ENCODE measurements around the gene FAM20C. TPM values are rescaled to one million over a fixed set of nuclear protein-coding genes. Genes with fewer than 3 reads are reported as not detected.
"Not testable (repeated sequence)": the region's sequence is repeated elsewhere in the genome, so short reads cannot be mapped to it uniquely, and the experiment has no call there.

The FAM20C gene
- total RNA-seq, 4 donors from 2014 or later = 15.8 to 20.4 (median 18.7) TPM

DNA sequence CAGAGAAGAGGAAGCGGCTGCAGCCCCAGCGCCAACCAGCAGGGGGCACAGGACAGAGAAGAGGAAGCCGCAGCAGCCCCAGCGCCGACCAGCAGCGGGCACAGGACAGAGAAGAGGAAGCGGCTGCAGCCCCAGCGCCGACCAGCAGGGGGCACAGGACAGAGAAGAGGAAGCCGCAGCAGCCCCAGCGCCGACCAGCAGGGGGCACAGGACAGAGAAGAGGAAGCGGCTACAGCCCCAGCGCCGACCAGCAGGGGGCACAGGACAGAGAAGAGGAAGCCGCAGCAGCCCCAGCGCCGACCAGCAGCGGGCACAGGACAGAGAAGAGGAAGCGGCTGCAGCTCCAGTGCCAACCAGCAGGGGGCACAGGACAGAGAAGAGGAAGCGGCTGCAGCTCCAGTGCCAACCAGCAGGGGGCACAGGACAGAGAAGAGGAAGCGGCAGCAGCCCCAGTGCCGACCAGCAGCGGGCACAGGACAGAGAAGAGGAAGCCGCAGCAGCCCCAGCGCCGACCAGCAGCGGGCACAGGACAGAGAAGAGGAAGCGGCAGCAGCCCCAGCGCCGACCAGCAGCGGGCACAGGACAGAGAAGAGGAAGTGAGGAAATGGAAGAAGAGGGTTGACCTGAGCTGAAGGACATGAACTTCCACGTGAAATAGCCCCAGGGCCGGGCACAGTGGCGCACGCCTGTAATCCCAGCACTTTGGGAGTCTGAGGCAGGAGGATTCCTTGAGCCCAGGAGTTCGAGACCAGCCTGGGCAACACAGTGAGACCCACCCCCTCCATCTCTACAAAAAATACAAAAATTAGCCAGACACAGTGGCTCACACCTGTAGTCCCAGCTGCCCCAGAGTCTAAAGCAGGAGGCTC is 71.3 kb downstream of the FAM20C start:
- Histone ChIP-seq H3K36me3 (peaks cover 30% of the 10 kb centered on the region), H3K4me1 (peaks cover 12% of the 10 kb centered on the region)
- DNase-seq (ENCODE audit: low spot score in 2 of 2) = peak in 1 of 2 donors; percentile 58
- TF ChIP-seq, protein P1, sequence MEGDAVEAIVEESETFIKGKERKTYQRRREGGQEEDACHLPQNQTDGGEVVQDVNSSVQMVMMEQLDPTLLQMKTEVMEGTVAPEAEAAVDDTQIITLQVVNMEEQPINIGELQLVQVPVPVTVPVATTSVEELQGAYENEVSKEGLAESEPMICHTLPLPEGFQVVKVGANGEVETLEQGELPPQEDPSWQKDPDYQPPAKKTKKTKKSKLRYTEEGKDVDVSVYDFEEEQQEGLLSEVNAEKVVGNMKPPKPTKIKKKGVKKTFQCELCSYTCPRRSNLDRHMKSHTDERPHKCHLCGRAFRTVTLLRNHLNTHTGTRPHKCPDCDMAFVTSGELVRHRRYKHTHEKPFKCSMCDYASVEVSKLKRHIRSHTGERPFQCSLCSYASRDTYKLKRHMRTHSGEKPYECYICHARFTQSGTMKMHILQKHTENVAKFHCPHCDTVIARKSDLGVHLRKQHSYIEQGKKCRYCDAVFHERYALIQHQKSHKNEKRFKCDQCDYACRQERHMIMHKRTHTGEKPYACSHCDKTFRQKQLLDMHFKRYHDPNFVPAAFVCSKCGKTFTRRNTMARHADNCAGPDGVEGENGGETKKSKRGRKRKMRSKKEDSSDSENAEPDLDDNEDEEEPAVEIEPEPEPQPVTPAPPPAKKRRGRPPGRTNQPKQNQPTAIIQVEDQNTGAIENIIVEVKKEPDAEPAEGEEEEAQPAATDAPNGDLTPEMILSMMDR (IDR thresholded peaks at IDR 0.05) = peak; percentile 29 to 62
- not testable (repeated sequence) for H3K27ac ChIP-seq, H3K4me3 ChIP-seq, H3K9me3 ChIP-seq, H3K27me3 ChIP-seq
- 82% methylated on average over 30 of the region's 37 CpGs for WGBS

DNA sequence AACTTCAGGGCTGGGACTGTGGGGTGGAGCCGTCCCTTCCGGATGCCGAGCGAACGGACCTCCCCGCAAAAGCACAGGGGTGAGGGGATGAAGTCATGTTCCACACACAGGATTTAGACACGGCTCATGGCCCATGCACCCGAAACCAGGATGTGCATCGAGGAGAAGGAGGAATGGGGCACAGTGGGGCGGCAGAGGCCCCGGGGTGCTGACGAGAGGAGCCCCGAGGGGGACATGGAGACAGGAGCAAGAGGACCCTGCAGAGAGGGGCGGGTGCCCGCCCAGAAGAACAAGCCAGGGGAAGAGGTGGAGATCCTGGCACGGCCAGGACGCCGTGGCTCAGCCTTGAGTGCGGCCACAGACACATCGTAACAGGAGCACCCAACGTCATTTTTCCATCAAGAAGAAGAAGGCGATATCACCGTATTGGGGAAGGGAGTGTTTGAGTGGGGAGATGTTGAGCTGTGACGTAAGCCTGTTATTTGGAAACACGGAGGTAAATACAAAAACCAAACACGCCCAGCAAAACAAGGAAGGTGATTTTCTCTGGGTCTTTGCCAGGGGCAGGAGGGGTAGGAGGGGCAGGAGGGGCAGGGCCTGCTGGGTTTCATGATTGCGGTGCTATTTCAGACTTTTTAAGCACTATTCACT is 72.3 kb downstream of the FAM20C start:
- Histone ChIP-seq H3K27ac (no peak overlapping the region), H3K4me1 (peaks cover 12% of the 10 kb centered on the region), H3K27me3 (peaks cover 5% of the 10 kb centered on the region), H3K36me3 (peaks cover 21% of the 10 kb centered on the region), H3K4me3 (no peak overlapping the region), H3K9me3 (peaks cover 9% of the 10 kb centered on the region)
- no peak for TF ChIP-seq EP300 (IDR thresholded peaks at IDR 0.05)
- TF ChIP-seq, protein P1 (IDR thresholded peaks at IDR 0.05) = no peak
- TF ChIP-seq POLR2A (IDR thresholded peaks at IDR 0.05) = no peak
- TF ChIP-seq POLR2AphosphoS5 (IDR thresholded peaks at IDR 0.05) = no peak
- 42% methylated on average over 27 of the region's 27 CpGs for WGBS
- DNase-seq (ENCODE audit: low spot score in 2 of 2) = no peak

DNA sequence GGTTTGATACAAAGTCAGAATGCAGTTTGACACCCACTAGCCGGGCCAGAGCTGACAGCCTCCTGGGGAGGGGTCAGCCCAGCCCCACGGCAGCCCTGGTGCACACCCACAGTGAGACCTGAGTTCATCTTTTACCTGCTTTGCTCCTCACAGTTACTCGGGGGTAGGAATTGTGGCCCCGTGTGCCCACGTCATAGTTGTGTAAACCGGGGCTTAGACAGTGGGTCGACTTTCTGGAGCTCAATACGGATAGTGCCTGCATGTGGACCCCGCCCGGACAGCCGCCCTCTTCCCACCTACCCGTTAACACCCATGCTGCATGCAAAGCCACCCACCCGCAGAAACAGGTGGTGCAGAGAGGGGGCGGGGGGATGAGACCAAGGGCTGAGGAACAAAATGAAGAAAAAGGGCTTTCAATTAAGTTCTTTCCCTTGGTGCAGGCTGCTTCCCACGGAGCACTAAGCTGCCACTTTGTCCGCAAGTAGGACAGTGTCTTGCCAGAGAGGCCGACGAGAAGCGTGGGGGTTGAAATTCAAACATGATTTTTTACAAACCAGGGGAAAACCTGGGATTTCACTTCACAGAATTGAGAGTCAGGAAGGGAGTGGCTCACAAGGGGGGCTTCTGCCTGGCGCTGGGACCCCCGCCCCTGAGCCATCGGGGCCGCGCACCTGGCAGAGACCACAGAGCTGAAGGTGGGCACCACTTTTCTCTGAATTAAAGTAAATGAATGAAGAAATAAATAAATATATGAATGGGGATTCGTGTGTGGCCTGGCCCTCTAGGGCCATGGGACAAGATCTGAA is 73.0 kb downstream of the FAM20C start:
- peaks cover 9% of the 10 kb centered on the region for H3K9me3 ChIP-seq
- no peak for DNase-seq (ENCODE audit: low spot score in 2 of 2)
- H3K4me3 ChIP-seq = no peak overlapping the region
- peaks cover 13% of the 10 kb centered on the region for H3K36me3 ChIP-seq
- TF ChIP-seq, protein P1 (IDR thresholded peaks at IDR 0.05) = no peak
- H3K27me3 ChIP-seq = peaks cover 5% of the 10 kb centered on the region
- peaks cover 12% of the 10 kb centered on the region for H3K4me1 ChIP-seq
- 65% methylated on average over 25 of the region's 25 CpGs for WGBS
- no peak overlapping the region for H3K27ac ChIP-seq

DNA sequence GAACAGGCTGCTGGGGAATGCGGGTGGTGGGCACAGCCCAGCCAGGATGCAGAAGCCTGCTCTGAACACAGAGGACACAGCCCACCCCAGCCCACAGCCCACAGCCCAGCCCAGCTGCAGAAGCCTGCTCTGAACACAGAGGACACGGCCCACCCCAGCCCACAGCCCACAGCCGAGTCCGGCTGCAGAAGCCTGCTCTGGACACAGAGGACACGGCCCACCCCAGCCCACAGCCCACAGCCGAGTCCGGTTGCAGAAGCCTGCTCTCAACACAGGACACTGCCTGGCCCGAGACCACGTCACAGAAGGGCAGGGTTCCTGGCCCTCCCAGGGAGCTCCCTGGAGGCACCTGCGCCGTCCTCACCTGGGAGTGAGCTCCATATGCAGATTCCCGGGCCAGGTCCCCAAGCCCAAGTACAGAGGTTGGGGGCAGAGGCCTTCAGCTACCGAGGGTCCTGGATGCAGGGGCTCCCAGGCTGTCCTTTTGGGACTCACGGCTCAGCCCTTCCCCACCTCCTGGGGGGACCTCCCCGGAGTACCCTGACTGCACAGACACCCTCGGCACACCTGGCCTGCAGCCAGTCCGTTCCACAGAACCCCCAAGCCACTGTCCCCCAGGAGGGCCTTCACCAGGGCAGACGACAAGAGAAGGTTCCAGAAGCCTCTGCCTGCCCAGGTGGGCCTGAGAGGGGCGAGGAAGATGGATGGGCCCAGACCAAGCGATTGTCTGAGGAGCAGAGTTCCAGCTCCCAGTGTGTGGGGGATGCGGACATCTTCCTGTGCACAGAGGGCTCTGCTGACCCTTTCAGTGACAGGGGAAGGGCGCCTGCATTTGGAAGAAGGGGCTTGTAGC is 73.9 kb downstream of the FAM20C start:
- Histone ChIP-seq H3K36me3 (peaks cover 5% of the 10 kb centered on the region), H3K9me3 (peaks cover 9% of the 10 kb centered on the region), H3K4me1 (peaks cover 12% of the 10 kb centered on the region), H3K27ac (no peak overlapping the region), H3K27me3 (peaks cover 5% of the 10 kb centered on the region), H3K4me3 (no peak overlapping the region)
- DNase-seq (ENCODE audit: low spot score in 2 of 2) = no peak
- WGBS = 73% methylated on average over 3 of the region's 22 CpGs
- TF ChIP-seq POLR2A (IDR thresholded peaks at IDR 0.05) (no peak), POLR2AphosphoS5 (IDR thresholded peaks at IDR 0.05) (no peak), EP300 (IDR thresholded peaks at IDR 0.05) (no peak)
- TF ChIP-seq, protein P1 (IDR thresholded peaks at IDR 0.05) = no peak

Measured in suprapubic skin (tissue), 4 donors.